GM19043 (cell line): ENCODE data around the gene PCDH1.

ENCODE experiments used
- ATAC-seq: cut with Tn5 transposase; IDR thresholded peaks from one replicate; pipeline ENCODE4 v1.9.1; 2021; ENCODE audit warnings: low read depth; ENCODE audit not compliant: unreplicated experiment

Gene PCDH1

DNA sequence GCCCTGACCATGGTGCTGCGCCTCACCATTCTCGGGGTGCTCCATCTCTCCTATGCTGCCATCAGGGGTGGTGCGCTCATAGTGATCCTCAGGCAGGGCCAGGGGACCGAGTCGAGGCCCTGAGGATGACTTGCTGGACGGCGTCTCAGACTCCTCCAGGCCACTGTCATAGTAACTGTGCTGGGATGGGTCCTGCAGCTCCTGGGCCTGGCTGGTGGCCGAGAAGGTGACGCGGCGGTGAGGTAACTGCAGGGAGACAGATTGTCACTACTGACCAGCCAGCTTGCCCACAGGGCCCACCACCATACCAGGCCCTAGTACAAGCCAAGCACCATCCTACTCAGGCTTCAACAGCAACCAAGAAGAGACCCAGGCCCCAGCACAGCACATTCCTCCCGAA, 21.0 kb downstream of the PCDH1 start:
- no peak for ATAC-seq

DNA sequence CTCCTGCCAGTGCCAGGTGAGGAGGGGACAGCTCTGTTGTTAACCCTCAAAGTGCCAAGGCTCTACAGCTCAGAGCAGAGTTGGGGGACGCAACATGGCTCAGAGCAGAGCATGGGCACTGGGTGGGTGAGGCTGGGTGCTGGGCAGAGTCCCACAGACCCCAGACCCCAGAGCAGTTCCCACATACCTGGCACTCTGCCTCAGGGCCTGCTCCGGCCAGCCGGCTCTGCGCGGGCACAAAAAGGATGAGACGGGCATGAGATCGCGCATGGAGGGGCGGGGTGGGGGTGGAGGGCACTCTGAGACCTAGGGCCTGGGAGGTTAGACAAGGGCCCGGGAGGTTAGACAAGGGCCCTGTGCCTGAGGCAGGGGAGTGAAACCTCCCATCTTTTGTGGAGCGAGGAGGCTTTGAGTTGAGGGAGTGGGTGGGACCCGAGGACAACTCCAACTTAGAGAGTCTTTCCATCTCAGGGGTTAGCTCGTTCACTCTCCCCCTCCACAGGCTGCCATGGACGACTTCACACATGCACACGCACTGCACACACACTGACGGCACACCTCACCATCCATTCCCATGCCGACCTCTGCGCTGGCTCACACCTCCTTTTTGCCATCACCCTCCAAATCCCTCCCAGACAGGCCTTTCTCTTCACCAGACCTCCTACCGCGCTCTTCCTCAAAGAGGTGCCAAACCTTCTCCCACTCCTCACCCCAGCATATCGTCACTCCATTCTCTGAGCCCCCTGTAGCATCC, 22.0 kb downstream of the PCDH1 start:
- no peak for ATAC-seq

DNA sequence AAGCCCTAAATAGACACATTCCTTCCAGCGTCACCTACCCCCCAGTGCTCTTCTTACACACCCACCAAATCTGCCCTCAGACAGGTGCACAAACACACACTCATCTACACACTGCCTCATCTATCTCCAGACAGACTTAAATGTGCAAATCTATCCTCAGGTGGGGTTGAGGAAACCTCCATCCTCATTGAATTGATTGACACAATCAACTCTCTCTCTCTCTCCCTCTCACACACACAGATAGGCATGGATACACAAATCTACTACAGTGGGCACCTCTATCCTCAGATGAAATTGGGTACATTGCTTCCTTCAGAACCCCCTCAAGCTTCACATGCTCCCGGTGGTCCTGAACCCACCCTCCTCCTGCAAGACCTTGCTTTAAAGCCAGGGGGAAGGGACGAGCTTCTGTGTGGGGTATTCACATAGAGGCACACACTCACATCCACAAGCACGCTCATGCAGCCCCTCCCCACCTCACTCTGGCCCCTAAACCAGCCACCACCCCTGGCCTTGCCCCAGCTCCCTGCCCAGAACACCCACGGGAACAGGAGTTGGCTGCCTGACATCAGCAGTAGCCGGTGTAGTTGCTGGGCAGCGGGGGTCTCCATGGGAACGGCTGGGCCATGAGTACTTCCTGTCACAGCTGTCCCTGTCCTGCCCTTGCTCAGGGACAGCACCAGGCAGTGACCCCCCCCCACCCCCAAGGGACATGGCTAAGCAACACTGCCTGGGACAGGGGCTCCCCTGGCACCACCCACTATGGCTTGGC, 22.8 kb downstream of the PCDH1 start:
- ATAC-seq: no peak

GRCh38 chr5:141853895-141854626, 24.1 kb downstream of the PCDH1 start:
- ATAC-seq: no peak

DNA sequence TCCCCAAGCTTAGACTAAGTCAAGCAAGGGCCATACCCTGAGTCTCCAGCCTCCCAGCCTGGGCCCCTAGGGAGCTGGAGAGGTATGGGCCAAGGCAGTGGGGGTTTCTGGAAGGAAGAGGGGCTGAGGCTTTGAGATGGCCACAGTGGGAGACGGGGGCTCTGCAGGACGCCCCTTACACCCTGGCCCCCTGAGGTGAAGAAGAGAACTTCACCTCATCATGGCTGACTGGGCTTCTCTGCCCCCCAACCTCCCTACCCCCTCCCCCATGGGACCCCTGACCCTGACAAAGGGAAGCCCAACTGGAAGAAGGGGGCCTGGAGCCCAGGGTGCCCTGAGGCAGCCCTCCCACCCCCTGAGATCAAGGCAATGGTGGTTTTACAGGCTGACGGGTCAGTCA, 25.8 kb downstream of the PCDH1 start:
- no peak for ATAC-seq

- no peak for ATAC-seq
These were observed 26.9 kb downstream of the PCDH1 start for GRCh38 chr5:141851195-141851874.

DNA sequence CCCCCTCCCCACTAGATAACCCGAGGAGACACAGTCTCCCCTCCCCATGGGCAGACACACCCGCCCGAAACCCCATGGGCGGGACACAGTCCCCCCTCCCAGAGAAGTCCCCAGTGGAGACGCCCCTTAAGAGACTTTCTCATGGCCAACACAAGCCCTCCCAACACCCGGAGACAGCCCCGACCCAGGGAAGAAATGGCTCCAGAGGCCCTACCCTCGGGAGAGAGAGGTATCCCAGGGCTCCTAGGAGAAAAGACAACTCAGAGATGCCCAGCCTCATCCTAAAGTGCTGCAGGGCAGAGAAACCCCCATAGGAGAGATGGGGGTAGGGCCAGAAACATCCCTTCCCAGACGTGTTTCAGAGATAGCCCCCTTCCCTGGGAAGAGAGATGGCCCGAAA, 27.4 kb downstream of the PCDH1 start:
- ATAC-seq: no peak

- peak; percentile 4 for ATAC-seq
These were observed 27.9 kb downstream of the PCDH1 start for GRCh38 chr5:141850244-141850768.

DNA sequence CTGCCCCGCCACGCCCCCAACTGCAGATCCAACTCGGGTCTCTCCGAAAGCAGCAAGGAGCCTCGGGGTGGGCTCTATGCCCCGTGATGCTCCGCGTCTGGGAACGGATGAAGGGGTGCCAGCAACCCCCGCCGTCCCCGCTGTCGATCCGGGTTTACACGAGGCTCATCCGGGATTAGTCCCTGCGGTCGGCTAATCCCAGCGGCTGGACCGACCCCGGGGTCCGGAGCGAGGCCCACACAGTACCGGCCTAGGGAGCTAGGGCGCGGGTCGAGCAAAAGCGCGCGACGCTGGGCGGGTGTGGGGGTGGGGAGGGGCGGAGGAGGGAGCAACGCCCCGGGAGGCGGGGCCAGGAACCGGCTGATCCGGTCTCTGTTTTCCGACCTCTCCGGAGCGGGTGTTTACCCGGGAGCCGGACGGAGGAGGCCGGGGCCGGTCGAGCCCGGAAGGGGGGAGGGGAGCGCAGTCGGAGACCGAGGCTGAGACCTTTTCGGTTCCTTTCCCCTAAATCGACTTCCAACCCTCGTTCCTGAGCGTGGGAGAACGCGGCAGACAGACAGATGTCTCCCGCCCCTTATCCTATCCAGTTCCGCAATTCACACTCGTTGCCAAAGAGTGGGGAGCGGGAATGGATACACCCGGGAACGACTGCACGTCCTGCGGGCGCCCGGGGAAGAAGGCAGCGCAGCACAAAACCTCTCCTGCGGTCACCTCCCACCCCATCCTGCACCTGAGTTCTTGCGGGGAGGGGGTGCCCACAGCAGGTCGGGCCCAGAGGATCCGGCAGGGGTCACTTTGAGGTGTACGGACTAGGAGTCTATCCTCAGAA, 28.6 kb downstream of the PCDH1 start:
- peak; percentile 73 for ATAC-seq

DNA sequence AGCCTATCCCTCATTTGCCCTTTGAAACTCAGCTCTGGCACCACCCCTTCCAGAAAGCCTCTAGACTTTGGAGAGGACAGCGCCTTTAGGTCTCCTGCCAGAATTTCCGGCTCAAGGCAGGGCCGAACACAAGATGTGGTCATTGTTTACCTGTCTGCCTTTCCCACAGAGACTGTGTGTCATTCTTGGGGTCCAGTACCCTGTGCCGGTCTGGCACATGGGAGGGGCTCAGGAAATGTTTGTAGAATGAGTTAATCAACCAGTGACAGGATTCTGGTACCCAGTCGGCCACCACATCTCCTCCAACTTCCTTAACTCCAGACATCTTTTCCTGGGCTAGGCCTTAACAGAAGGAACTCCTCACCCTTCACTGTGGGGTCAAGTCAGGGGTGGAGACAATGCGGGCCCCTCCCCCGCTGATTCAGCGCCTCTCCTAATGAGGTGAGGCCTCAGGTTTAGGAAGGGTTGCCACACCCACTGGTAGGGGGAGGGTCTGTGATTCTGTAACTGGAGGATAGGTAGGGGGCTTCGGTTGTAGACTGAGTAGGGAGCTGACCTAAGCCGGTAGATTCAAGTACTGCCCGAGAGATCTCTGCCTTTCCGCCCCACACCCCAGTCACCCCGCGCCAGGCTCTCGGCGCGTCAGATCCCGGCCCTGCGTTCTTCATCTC, 29.3 kb downstream of the PCDH1 start:
- peak; percentile 34 for ATAC-seq

- ATAC-seq: no peak
These were observed 32.2 kb downstream of the PCDH1 start for GRCh38 chr5:141846031-141846430.

- no peak for ATAC-seq
These were observed 32.8 kb downstream of the PCDH1 start for GRCh38 chr5:141845371-141845851.

GRCh38 chr5:141844414-141845097, 33.7 kb downstream of the PCDH1 start:
- no peak for ATAC-seq

DNA sequence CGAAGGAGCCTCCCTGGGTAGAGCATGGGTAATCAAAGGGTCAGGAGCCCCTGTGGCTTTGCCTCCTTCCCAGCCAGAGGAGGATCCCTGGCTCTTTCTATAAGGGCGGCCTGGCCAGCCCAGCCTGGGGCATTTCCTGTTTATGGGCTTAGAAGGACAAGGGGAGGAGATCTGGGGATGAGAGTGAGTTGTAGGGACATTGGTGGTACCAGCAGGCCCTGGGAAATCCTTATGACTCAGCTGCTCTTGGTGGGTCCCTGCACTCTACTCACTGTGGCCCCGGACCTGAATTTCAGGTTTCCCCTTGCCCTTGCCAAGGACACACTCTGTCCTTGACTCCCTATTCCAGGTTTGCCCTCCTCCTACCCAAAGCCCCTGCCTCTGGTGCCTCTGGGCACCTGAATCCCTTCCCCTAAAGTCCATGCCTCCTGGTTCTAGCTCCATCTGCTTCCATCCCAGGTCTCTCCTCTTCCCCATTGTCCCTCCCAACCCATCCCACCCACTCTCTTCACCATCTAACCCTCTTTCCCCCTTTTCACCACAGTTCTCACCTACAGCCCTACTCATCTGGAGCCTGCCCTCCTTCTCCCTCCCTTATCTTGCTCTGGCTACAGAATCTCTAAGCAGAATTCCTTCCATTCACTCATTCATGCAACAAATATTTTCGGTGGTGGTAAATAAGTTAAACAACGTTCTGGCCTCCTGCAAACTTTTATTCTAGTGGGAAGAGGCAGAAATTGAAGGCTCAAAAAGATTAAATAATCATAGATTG, 34.9 kb downstream of the PCDH1 start:
- no peak for ATAC-seq

GRCh38 chr5:141841378-141842180, 36.6 kb downstream of the PCDH1 start:
- no peak for ATAC-seq

DNA sequence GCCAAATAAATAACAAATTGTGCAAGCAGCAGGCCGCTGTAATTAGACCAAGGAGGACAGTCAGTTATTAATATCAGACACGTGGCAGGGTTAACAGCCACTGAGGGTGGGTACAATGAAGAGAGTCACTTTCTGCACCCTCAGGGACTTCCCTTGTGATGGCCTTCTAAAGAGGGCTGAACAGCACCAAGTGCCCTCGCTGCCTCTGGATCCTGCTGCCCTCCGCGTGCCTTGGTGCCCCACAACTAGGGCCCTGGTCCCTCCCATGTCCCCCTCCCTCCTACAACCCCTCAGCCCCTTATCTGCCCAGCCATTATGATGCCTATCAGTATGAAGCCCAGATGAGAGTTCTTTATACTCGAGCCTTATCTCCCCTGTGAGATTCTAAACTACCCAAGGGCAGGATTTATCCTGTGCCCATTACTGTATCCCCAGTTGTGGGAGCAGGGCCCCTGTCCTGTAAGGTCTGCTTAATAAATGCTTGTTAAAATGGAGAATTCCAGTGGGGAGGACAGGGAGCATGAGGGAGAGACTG, 37.3 kb downstream of the PCDH1 start:
- no peak for ATAC-seq
